ENCODE measurements around the gene CARD10.

- no peak for TF ChIP-seq CTCF (IDR thresholded peaks at IDR 0.05)
- TF ChIP-seq EZH2phosphoT487 (IDR thresholded peaks at IDR 0.05) = no peak
Observed at GRCh38 chr22:37525746-37526350, 6.6 kb upstream of the CARD10 start.

Measured in neural progenitor cell (in vitro differentiated cells).